GM03348 (cell line): ENCODE data around the gene C17orf114.
"Not testable (repeated sequence)": the region's sequence is repeated elsewhere in the genome, so short reads cannot be mapped to it uniquely, and the experiment has no call there.

Experiments
- DNase-seq: peaks from one replicate; pipeline ENCODE4 v3.0.0; 2012; ENCODE audit warnings: low spot score

Gene C17orf114

GRCh38 chr17:4802228-4802627 is at the start of gene C17orf114:
C17orf114 (minus strand) TSS chr17:4802328.
- no peak for DNase-seq

- no peak for DNase-seq
Measured at GRCh38 chr17:4851084-4851483, 49.0 kb upstream of the C17orf114 start.

- no peak for DNase-seq
Measured at GRCh38 chr17:4850246-4850645, 48.1 kb upstream of the C17orf114 start.

DNA sequence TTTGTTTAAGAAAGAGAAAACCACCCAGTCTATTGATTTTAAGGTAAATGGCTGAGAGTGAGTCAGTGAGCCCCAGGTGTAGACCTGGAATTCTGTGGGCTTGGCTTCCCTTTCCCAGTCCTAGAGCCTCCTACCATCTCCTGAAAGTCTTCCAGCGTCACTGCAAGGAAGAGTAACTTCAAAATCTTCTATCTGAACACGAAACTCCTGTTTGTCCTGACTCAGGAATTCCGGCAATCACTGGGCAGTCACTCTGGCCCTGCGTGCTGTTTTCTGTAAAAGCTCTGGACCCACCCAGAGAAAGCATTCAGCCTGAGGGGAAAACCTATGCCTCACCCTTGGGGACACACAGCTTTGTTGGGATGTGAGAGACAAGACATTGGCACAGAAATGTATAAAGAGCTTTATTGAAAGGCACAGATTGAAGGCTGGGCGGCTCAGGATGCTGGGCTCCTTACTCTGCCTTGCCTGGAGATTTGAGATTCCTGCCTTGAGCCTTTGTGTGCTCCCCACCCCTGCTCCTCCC is 46.9 kb upstream of the C17orf114 start:
- DNase-seq, result no peak

- DNase-seq, result no peak
Measured at GRCh38 chr17:4846635-4847390, 44.7 kb upstream of the C17orf114 start.

- no peak for DNase-seq
Measured at GRCh38 chr17:4845118-4845517, 43.0 kb upstream of the C17orf114 start.

DNA sequence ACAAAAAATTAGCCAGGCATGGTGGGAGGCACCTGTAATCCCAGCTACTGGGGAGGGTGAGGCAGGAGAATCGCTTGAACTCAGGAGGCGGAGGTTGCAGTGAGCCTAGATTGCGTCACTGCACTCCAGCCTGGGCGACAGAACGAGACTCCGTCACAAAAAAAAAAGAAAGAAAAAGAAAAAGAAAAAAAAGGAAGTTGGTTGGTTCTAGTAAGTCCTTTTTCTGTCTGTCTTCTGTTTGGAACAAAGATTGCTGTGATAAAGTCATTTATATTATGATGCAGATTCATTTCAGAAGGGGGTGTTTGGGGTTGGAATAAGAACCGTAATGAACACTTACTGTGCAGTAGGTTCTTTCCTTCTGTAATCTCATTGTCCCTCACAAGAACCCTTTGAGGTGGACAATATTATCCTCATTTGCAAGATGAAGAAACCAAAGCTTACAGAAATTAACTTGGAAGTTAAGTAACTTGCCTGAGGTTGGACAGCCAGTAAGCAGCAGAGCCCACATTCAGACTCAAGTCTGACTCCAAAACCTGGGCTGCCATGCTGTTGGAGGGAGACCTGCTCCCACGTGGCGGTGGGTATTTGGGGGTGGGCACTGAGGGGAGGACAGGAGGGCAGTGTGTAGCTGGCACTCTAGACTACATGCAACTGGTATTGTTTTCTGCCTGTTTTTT is 41.3 kb upstream of the C17orf114 start:
- DNase-seq, result no peak

- no peak for DNase-seq
Measured at GRCh38 chr17:4842376-4842775, 40.2 kb upstream of the C17orf114 start.

DNA sequence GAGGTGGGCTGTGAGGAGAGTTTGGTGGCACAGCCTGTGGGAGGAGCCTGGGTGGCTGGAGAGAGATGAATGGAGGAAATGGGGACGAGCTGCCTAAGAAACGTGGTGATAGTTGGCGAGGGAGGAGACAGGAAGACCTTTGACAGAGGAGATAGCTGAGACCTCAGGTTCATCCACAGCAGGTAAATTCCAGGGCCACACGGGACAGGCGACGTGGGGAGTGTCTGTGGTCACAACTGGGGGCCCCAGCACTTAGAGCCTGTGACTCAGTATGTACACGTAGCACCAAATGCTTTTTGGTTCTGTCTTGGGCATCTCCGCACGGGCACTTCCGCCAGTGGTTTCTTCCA is 38.7 kb upstream of the C17orf114 start:
- DNase-seq, result no peak

DNA sequence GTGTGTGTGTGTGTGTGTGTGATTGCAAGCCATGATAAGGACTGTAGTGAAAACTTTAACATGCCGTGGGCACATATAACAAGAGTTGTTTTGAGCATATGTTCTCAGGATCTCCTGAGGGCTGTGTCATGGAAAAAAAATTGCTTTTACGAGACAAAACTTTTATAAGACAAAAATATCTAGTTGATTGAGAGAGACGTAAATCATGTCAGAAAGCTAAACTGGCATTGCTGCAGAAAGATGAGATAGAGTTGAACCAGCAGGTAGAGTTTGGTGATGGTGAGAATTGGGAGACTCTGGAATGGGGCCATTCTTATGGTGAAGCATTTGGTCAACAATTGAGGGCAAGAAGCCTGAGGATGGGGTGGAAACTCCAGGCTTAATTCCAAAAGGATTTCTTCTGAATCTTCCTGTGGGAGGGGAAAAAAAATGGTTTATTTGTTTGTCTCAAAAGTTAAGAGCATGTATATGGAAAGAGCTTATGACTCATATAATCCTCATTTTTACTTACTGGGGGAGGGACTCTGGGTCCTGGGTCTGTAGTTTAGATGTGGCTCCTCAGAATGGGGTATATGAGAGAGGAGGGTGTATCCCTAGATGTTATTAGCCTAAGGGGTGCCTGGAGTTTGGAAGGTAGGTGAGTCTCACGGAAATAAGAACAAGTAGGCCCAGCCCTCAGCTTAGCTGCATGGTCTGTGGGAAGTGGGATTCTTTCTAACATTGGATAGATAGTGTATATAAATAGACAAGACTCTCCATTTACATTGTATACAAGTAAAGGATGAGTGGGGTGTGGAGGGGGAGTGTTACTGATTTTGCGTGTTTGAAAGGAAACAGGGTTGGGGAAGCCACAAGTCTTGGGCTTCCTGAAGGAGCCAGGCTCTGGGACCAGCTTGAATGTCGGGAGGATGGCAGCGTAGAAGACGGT is 38.1 kb upstream of the C17orf114 start:
- no peak for DNase-seq

DNA sequence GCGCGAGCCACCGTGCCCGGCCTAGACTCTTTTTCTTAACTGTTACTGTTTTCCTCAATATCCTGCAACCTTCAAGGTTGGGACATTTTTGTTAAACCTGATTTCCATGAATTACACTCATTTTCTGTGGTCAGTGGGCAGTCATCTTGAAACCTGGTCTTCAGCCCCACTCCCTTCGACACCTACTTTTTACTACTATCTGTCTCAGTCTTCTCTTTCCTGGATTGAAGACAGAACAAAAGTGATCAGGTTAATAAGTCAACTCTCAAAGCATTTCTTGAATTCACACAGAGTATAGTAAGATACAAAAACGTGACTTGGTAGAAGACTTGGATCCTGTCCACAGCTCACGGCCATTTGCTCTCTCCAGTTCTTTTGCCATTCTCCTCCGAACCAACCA is 37.1 kb upstream of the C17orf114 start:
- no peak for DNase-seq

DNA sequence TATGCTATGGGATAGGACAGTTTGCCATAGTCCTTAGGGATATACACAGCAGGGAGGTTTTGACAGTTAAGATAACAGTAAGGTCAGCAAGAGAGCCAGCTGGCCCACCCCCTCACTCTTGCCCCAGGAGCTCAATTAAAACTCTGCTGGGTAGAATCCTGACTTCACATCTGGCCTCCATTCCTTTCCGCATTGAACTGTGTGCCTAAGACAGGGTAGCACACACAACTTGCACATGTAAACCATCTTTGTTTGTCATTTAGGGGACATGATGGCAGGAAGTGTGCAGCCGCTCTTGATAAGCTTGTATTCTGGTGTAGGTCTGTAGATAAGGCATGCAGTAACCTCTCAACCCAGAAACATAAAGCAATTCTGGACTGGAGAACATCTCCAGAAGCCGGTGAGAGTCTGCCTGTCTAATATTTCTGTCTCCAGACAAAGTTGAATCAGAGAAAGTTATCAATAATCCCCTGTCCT is 36.2 kb upstream of the C17orf114 start:
- no peak for DNase-seq

- no peak for DNase-seq
Measured at GRCh38 chr17:4837471-4838308, 35.6 kb upstream of the C17orf114 start.

DNA sequence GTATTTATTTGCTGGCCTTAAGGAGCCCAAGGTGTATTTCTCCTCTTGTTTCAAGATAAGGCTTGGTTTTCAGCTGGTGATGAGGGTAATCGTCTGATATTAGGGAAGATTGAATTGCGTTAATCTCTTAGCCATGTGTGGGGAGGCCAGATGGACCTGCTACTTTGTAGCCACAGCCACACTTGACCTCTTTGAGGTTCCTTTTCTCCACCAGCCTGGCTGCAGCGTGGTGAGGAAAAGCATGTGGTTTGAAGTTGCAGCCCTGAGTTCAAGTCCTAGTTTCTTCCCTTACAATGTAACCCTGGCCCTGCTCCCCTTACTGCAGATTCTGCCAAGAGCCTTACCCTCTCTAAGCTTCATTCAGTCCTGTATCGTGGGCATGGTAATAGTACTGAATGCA is 34.1 kb upstream of the C17orf114 start:
- no peak for DNase-seq

DNA sequence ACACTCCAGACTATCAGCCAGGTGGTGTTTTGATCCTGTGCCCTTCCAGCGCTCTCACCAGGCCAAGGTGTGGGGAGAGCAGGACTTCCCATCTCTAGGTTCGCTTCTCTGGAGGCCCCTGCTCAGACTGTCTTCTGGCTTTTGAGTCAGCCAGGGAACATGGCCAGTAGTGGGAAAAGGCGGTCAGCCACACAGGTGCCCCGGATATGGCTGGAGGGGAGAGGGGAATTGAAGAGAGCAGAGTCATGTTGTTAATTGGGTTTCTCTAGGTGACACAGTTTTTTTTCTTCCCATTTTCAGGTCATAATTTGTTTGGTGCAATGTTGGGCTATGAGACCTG is 32.5 kb upstream of the C17orf114 start:
- DNase-seq, result no peak

DNA sequence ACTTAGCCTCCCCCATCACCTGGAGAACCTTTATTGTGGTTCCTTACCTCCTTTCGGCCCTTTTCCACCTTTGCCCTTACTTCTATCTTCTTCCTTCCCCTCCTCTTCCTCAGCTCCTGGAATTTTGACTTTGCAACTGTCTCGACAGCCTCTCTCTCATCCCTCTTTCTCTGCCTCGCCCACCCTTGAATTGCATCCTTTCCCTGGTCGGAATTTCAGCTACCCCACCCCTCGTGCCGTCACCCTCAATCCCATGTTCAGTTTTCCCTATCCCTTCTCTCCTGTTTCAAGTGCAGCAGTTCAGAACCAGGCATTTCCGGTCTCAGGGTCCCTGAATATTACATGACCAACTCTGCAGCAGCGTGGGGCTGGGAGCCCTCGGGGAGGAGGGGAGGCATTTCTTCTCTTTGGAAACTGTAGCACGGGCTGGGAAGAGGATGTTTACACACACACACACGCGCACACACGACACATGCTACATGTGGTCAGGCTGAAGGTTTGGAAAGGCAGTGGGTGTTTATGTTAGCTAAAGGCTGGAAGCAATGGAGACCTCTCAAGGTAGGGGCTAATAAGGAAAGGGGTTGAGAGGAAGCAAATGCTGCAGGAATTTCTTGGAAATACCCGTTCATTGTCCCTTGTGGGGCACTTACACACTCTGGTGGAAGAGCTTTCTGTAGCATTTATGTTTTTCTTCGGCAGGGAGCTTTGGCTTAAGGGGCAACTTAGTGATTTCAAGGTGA is 32.0 kb upstream of the C17orf114 start:
- DNase-seq, result peak; percentile 46

- peak; percentile 100 for DNase-seq
Measured at GRCh38 chr17:4833178-4833940, 31.2 kb upstream of the C17orf114 start, which contains the start of gene MINK1. MINK1 (plus strand) TSS chr17:4833340; CDS start chr17:4833584, 244 bp downstream.

- DNase-seq, result not testable (repeated sequence)
Measured at GRCh38 chr17:4832829-4833177, 30.7 kb upstream of the C17orf114 start.

DNA sequence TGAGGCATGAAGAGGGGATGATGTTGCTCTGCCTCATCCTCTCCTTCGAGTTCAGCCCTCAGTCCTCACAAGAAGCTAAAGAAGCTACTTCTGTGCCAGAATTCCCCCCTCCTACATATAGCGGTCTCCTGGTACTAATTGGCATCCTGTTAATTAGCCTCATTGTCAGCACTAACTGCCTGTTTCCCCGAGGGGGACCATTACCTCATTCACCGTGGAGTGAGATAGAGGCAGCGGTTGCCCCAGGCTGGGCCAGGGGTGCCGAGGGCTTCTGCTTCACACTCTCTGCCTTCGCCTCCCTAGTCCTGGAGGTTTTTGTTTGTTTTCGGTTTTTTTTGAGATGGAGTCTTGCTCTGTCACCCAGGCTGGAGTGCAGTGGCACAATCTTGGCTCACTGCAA is 25.3 kb upstream of the C17orf114 start:
- DNase-seq, result no peak
